ENCODE measurements around the gene SEPTIN8.

SEPTIN8 gene

GRCh38 chr5:132754947-132755346, 22.1 kb downstream of the SEPTIN8 start:
- no peak for DNase-seq (ENCODE audit: low read depth in 1 of 2, low spot score in 1 of 2)
- H3K27me3 ChIP-seq (ENCODE audit: insufficient read depth, poor library complexity, severe bottlenecking) = no peaks in the 10 kb centered on the region
- H3K4me3 ChIP-seq (replicated peaks; ENCODE audit: insufficient read depth, low read length) = no peak overlapping the region
- TF ChIP-seq GABPA (IDR thresholded peaks at IDR 0.05; ENCODE audit: low read depth) (no peak), POLR2AphosphoS5 (IDR thresholded peaks at IDR 0.05; ENCODE audit: low read depth) (no peak), SPI1 (IDR thresholded peaks at IDR 0.05; ENCODE audit: borderline replicate concordance, low read depth) (no peak), REST (IDR thresholded peaks at IDR 0.05; ENCODE audit: insufficient replicate concordance, low read depth) (no peak), CTCF (IDR thresholded peaks at IDR 0.05; ENCODE audit: insufficient read depth, low read length) (no peak)
- H3K27ac ChIP-seq (replicated peaks) = no peak overlapping the region

GRCh38 chr5:132754111-132754510, 22.9 kb downstream of the SEPTIN8 start:
- Histone ChIP-seq H3K27ac (replicated peaks) (no peak overlapping the region), H3K4me3 (replicated peaks; ENCODE audit: insufficient read depth, low read length) (no peak overlapping the region), H3K27me3 (ENCODE audit: insufficient read depth, poor library complexity, severe bottlenecking) (no peaks in the 10 kb centered on the region)
- DNase-seq (ENCODE audit: low read depth in 1 of 2, low spot score in 1 of 2) = no peak
- TF ChIP-seq CTCF (IDR thresholded peaks at IDR 0.05; ENCODE audit: insufficient read depth, low read length) = no peak
- TF ChIP-seq GABPA (IDR thresholded peaks at IDR 0.05; ENCODE audit: low read depth) = no peak
- no peak for TF ChIP-seq SPI1 (IDR thresholded peaks at IDR 0.05; ENCODE audit: borderline replicate concordance, low read depth)
- no peak for TF ChIP-seq POLR2AphosphoS5 (IDR thresholded peaks at IDR 0.05; ENCODE audit: low read depth)
- no peak for TF ChIP-seq REST (IDR thresholded peaks at IDR 0.05; ENCODE audit: insufficient replicate concordance, low read depth)

GRCh38 chr5:132753135-132753987, 23.7 kb downstream of the SEPTIN8 start:
- H3K27ac ChIP-seq (replicated peaks) = no peak overlapping the region
- DNase-seq (ENCODE audit: low read depth in 1 of 2, low spot score in 1 of 2) = no peak
- H3K27me3 ChIP-seq (ENCODE audit: insufficient read depth, poor library complexity, severe bottlenecking) = no peaks in the 10 kb centered on the region
- TF ChIP-seq REST (IDR thresholded peaks at IDR 0.05; ENCODE audit: insufficient replicate concordance, low read depth) (no peak), GABPA (IDR thresholded peaks at IDR 0.05; ENCODE audit: low read depth) (no peak)
- no peak overlapping the region for H3K4me3 ChIP-seq (replicated peaks; ENCODE audit: insufficient read depth, low read length)
